GM12892 (cell line): ENCODE data around the gene GSTM5.

Experiments
- POLR2A ChIP-seq: IDR thresholded peaks from 2 replicates; pipeline ENCODE4 v1.6.1; 2011; ENCODE audit warnings: low read depth, low read length, control low read depth
- POLR2AphosphoS5 ChIP-seq: IDR thresholded peaks from 2 replicates; pipeline ENCODE4 v1.6.1; 2011; ENCODE audit warnings: low read depth, low read length, control low read depth

- TF ChIP-seq POLR2AphosphoS5 (no peak), POLR2A (no peak)
Measured at GRCh38 chr1:109677459-109677858, 34.6 kb upstream of the GSTM5 start.
